HEK293T (cell line): Measurements from ENCODE around the gene TTLL12.

ENCODE experiments used
- ARNT ChIP-seq: fragments of 450-650 bp; IDR thresholded peaks from 2 replicates; pipeline ENCODE4 v1.6.1; 2017; ENCODE audit warnings: mild to moderate bottlenecking
- BHLHE40 ChIP-seq: fragments of 450-650 bp; IDR thresholded peaks from 2 replicates; pipeline ENCODE4 v1.6.1; 2016; ENCODE audit warnings: mild to moderate bottlenecking, moderate library complexity, borderline replicate concordance
- ELF4 ChIP-seq: fragments of 450-650 bp; IDR thresholded peaks from 2 replicates; pipeline ENCODE4 v1.6.1; 2017; ENCODE audit warnings: antibody characterized with exemption
- FOXK2 ChIP-seq: fragments of 450-650 bp; IDR thresholded peaks from 2 replicates; pipeline ENCODE4 v1.6.1; 2016; ENCODE audit warnings: mild to moderate bottlenecking
- FOXM1 ChIP-seq: fragments of 450-650 bp; IDR thresholded peaks from 2 replicates; pipeline ENCODE4 v1.6.1; 2017; ENCODE audit warnings: mild to moderate bottlenecking, borderline replicate concordance
- HDGF ChIP-seq: fragments of 450-650 bp; IDR thresholded peaks from 2 replicates; pipeline ENCODE4 v1.6.1; 2017; ENCODE audit warnings: antibody characterized with exemption, borderline replicate concordance
- NFRKB ChIP-seq: fragments of 450-650 bp; IDR thresholded peaks from 2 replicates; pipeline ENCODE4 v1.6.1; 2016; ENCODE audit warnings: mild to moderate bottlenecking, moderate library complexity
- PKNOX1 ChIP-seq: fragments of 450-650 bp; IDR thresholded peaks from 2 replicates; pipeline ENCODE4 v1.6.1; 2016
- SP1 ChIP-seq: fragments of 450-650 bp; IDR thresholded peaks from 2 replicates; pipeline ENCODE4 v1.6.1; 2017
- SUZ12 ChIP-seq: fragments of 450-650 bp; IDR thresholded peaks from 2 replicates; pipeline ENCODE4 v1.6.1; 2016; ENCODE audit warnings: mild to moderate bottlenecking
- ZNF384 ChIP-seq: fragments of 450-650 bp; IDR thresholded peaks from 2 replicates; pipeline ENCODE4 v1.6.1; 2016

GRCh38 chr22:43155789-43156188, 31.1 kb downstream of the TTLL12 start:
- no peak for TF ChIP-seq NFRKB
- TF ChIP-seq SP1, result no peak
- no peak for TF ChIP-seq ARNT
- no peak for TF ChIP-seq FOXK2
- no peak for TF ChIP-seq FOXM1
- no peak for TF ChIP-seq SUZ12
- no peak for TF ChIP-seq HDGF
- TF ChIP-seq ELF4, result no peak
- no peak for TF ChIP-seq PKNOX1
- no peak for TF ChIP-seq BHLHE40
- TF ChIP-seq ZNF384, result no peak
